IPS-18a (cell line): Measurements from ENCODE around the gene PDE9A.
"Not testable (repeated sequence)": the region's sequence is repeated elsewhere in the genome, so short reads cannot be mapped to it uniquely, and the experiment has no call there.

Source experiments
- H3K27ac ChIP-seq: one replicate; pipeline ENCODE4 v1.5.1; 2013; ENCODE audit warnings: low read length
- H3K27me3 ChIP-seq: one replicate; pipeline ENCODE4 v1.6.1; 2013; ENCODE audit warnings: mild to moderate bottlenecking, low read length; ENCODE audit not compliant: control insufficient read depth, insufficient read depth
- H3K36me3 ChIP-seq: one replicate; pipeline ENCODE4 v1.6.1; 2013; ENCODE audit warnings: low read depth, low read length; ENCODE audit not compliant: control insufficient read depth
- H3K4me1 ChIP-seq: one replicate; pipeline ENCODE4 v1.6.1; 2013; ENCODE audit warnings: low read depth, low read length; ENCODE audit not compliant: control insufficient read depth
- H3K4me3 ChIP-seq: one replicate; pipeline ENCODE4 v1.5.1; 2013; ENCODE audit warnings: low read length
- H3K9ac ChIP-seq: one replicate; pipeline ENCODE4 v1.6.1; 2013; ENCODE audit warnings: mild to moderate bottlenecking, low read length, moderate library complexity
- H3K9me3 ChIP-seq: one replicate; pipeline ENCODE4 v1.6.1; 2013; ENCODE audit warnings: low read depth, low read length; ENCODE audit not compliant: control insufficient read depth

The PDE9A gene

GRCh38 chr21:42653231-42654061 is at the start of gene PDE9A:
Gene PDE9A, plus strand, starts transcription at chr21:42653621. Its CDS starts 194 bp downstream, at chr21:42653815.
- no peak within 1 kb of the TSS for H3K27ac ChIP-seq
- H3K27me3 ChIP-seq = no peaks in the 10 kb centered on the region
- H3K9me3 ChIP-seq = no peaks in the 10 kb centered on the region

GRCh38 chr21:42607102-42607501 is 46.3 kb upstream of the PDE9A start:
- no peaks in the 10 kb centered on the region for H3K4me1 ChIP-seq
- no peak overlapping the region for H3K9ac ChIP-seq
- H3K27ac ChIP-seq = no peak overlapping the region
- H3K36me3 ChIP-seq = no peaks in the 10 kb centered on the region
- no peaks in the 10 kb centered on the region for H3K27me3 ChIP-seq
- peaks cover 3% of the 10 kb centered on the region for H3K9me3 ChIP-seq
- H3K4me3 ChIP-seq = no peak overlapping the region

More at GRCh38 chr21:42653231-42654061, at the start of gene PDE9A:
- Histone ChIP-seq H3K4me1 (peaks cover 32% of the 10 kb centered on the region), H3K36me3 (no peaks in the 10 kb centered on the region), H3K9ac (peak within 1 kb of the TSS; percentile 67), H3K4me3 (peak within 1 kb of the TSS; percentile 82)

DNA sequence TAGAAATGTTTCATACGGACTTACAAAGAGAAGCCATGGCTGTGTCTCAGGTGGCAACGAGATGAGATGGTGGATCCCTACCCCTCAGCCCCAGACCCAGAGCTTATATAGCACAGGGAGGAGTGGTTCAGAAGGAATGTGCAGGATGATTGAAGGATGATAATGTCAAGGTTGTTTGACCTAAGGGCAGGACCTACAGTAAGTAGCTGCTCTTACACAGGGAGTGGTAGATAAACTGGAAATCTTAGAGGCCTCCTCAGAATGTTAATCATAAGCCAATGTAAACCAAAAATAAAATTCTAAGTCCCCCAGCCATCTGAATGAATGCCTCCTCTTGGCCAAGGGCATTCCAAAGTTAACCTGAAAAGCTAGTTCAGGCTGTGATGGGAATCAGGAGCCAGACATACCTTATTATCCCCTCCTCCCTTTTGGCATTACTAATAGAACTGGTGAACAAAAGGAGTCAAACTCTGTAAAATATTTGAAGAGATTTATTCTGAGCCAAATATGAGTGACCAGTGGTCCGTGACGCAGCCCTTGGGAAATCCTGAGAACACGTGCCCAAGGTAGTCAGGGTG is 45.8 kb upstream of the PDE9A start:
- Histone ChIP-seq H3K27me3 (no peaks in the 10 kb centered on the region), H3K4me1 (no peaks in the 10 kb centered on the region), H3K4me3 (no peak overlapping the region), H3K9ac (no peak overlapping the region), H3K27ac (no peak overlapping the region), H3K9me3 (peaks cover 3% of the 10 kb centered on the region), H3K36me3 (no peaks in the 10 kb centered on the region)

DNA sequence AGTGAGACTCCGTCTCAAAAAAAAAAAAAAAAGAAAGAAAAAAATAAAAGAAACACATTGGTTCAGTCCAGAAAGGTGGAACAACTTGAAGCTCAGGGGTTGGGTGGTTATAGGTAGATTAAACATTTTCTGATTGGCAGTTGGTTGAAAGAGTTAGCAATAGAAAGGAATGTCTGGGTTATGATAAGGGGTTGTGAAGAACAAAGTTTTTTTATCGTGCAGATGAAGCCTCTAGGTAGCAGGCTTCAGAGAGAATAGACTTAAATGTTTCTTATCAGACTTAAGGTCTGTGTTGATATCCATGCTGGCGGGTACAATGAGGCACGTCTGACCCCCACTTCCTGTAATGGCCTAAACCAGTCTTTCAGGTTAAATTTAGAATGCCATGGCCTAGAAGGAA is 45.0 kb upstream of the PDE9A start:
- no peak overlapping the region for H3K4me3 ChIP-seq
- no peaks in the 10 kb centered on the region for H3K27me3 ChIP-seq
- H3K27ac ChIP-seq = no peak overlapping the region
- peaks cover 3% of the 10 kb centered on the region for H3K9me3 ChIP-seq
- H3K9ac ChIP-seq = no peak overlapping the region
- H3K36me3 ChIP-seq = no peaks in the 10 kb centered on the region
- H3K4me1 ChIP-seq = no peaks in the 10 kb centered on the region

GRCh38 chr21:42609811-42610210 is 43.6 kb upstream of the PDE9A start:
- Histone ChIP-seq H3K27me3 (no peaks in the 10 kb centered on the region), H3K4me3 (no peak overlapping the region), H3K27ac (no peak overlapping the region), H3K9ac (no peak overlapping the region), H3K36me3 (no peaks in the 10 kb centered on the region), H3K4me1 (no peaks in the 10 kb centered on the region), H3K9me3 (no peaks in the 10 kb centered on the region)

DNA sequence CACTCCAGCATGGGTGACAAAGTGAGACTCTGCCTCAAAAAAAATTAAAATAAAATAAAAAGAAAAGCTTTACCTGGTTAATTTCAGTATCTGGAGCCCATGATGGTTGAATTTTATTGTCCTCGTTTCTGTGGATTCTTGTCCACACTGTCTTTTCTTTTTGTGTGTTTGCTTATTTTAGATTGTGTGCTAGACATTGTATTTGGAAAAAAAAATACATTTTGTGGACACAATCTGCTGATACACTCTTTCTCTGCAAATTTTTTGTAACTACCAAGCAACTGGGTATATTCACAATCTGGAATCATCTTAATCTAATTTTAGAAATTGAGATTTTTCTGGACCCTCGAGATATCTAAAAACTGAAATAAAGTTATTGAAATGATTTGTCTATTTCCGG is 41.6 kb upstream of the PDE9A start:
- H3K27me3 ChIP-seq = no peaks in the 10 kb centered on the region
- no peak overlapping the region for H3K27ac ChIP-seq
- H3K9me3 ChIP-seq = no peaks in the 10 kb centered on the region
- no peaks in the 10 kb centered on the region for H3K4me1 ChIP-seq
- H3K9ac ChIP-seq = no peak overlapping the region
- H3K36me3 ChIP-seq = no peaks in the 10 kb centered on the region
- H3K4me3 ChIP-seq = no peak overlapping the region

DNA sequence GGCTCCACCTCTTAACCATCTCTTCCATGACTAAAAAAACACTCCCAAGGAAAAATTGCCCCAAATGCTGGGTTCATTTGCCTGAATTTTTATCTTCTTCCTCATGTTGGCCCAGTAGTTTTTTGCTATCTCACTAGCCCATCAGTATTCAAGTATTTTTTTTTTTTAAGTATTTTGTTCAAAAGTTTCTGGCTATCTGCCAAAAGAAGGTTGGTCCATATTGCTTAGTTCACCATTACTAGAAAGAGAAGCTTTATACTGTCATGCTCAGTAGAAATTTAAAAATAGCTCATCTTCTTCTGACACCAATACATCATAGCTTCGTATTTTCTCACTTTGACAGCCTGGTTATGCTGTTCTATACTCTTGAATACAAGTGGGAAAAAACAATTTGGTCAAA is 41.0 kb upstream of the PDE9A start:
- Histone ChIP-seq H3K4me3 (no peak overlapping the region), H3K9me3 (no peaks in the 10 kb centered on the region), H3K4me1 (no peaks in the 10 kb centered on the region), H3K9ac (no peak overlapping the region), H3K27me3 (no peaks in the 10 kb centered on the region), H3K36me3 (no peaks in the 10 kb centered on the region), H3K27ac (no peak overlapping the region)

- Histone ChIP-seq H3K27me3 (no peaks in the 10 kb centered on the region), H3K27ac (no peak overlapping the region), H3K4me1 (no peaks in the 10 kb centered on the region), H3K36me3 (no peaks in the 10 kb centered on the region), H3K9ac (no peak overlapping the region), H3K9me3 (no peaks in the 10 kb centered on the region), H3K4me3 (no peak overlapping the region)
Observed at GRCh38 chr21:42613756-42614155, 39.7 kb upstream of the PDE9A start.

DNA sequence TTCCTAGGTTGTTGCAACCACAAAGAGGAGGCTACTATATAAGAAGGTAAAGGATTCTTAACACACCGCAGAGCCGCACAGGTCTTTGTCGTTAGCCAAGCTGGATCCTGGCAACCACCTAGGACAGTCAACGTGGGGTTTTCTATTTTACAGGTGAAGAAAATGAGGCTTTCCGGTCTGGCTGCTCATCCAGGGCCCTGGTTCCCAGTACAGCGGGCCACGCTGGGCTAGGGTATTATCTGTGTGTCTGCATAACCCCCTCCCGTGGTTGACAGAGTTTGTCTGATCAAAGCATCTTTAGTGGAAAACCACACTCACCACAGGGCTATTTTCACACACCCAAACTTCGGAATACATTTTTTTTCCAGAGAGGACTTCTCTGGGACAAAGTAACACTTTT is 39.0 kb upstream of the PDE9A start:
- Histone ChIP-seq H3K9me3 (no peaks in the 10 kb centered on the region), H3K36me3 (no peaks in the 10 kb centered on the region), H3K27ac (no peak overlapping the region), H3K9ac (no peak overlapping the region), H3K27me3 (no peaks in the 10 kb centered on the region), H3K4me3 (no peak overlapping the region), H3K4me1 (no peaks in the 10 kb centered on the region)

GRCh38 chr21:42614811-42615351 is 38.5 kb upstream of the PDE9A start:
- H3K9ac ChIP-seq = no peak overlapping the region
- H3K36me3 ChIP-seq = no peaks in the 10 kb centered on the region
- no peaks in the 10 kb centered on the region for H3K9me3 ChIP-seq
- H3K27me3 ChIP-seq = no peaks in the 10 kb centered on the region
- H3K4me3 ChIP-seq = no peak overlapping the region
- H3K4me1 ChIP-seq = no peaks in the 10 kb centered on the region
- H3K27ac ChIP-seq = no peak overlapping the region

- not testable (repeated sequence) for H3K9ac ChIP-seq, H3K36me3 ChIP-seq, H3K9me3 ChIP-seq, H3K4me3 ChIP-seq, H3K4me1 ChIP-seq, H3K27ac ChIP-seq, H3K27me3 ChIP-seq
Observed at GRCh38 chr21:42615377-42615776, 38.0 kb upstream of the PDE9A start.

DNA sequence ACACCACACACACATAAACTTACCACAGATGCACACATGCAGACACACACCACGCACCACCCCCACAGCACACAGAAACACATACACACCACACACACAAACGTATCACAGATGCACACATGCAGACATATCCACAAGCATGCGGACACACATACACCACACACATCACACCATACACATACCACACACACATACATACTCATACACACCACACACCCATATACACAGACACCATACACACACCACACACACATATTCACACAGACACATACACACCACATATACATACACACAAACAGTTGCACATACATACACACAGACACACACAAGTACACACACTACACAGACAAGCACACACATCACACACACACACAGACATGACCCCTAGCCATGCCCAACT is 37.5 kb upstream of the PDE9A start:
- Histone ChIP-seq H3K27ac (no peak overlapping the region), H3K36me3 (no peaks in the 10 kb centered on the region), H3K4me1 (no peaks in the 10 kb centered on the region), H3K9ac (no peak overlapping the region), H3K4me3 (no peak overlapping the region), H3K27me3 (no peaks in the 10 kb centered on the region), H3K9me3 (no peaks in the 10 kb centered on the region)
